ENCODE results near the gene PACSIN2. TPM values are rescaled to one million over a fixed set of nuclear protein-coding genes. Genes with fewer than 3 reads are reported as not detected.
"Not testable (repeated sequence)": the region's sequence is repeated elsewhere in the genome, so short reads cannot be mapped to it uniquely, and the experiment has no call there.

Gene PACSIN2, protein sequence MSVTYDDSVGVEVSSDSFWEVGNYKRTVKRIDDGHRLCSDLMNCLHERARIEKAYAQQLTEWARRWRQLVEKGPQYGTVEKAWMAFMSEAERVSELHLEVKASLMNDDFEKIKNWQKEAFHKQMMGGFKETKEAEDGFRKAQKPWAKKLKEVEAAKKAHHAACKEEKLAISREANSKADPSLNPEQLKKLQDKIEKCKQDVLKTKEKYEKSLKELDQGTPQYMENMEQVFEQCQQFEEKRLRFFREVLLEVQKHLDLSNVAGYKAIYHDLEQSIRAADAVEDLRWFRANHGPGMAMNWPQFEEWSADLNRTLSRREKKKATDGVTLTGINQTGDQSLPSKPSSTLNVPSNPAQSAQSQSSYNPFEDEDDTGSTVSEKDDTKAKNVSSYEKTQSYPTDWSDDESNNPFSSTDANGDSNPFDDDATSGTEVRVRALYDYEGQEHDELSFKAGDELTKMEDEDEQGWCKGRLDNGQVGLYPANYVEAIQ
- total RNA-seq (2014; rRNA removed; shearing (Covaris generic); ENCODE audit: low replicate concordance): 45.4 and 46.2 TPM in 2 replicates

- peak; percentile 99 for DNase-seq
- Histone ChIP-seq H3K36me3 (no peaks in the 10 kb centered on the region), H3K4me3 (peak within 1 kb of the TSS; percentile 75), H3K27me3 (no peaks in the 10 kb centered on the region), H3K9me3 (no peaks in the 10 kb centered on the region)
Measured at GRCh38 chr22:43014869-43015676, at the start of gene PACSIN2. Gene PACSIN2, minus strand, starts transcription at chr22:43015149. Its CDS starts 103,069 bp downstream, at chr22:42912080.

- no peak for DNase-seq
- H3K4me3 ChIP-seq: no peak overlapping the region
- H3K36me3 ChIP-seq: no peaks in the 10 kb centered on the region
- H3K9me3 ChIP-seq: no peaks in the 10 kb centered on the region
- H3K27me3 ChIP-seq: no peaks in the 10 kb centered on the region
Measured at GRCh38 chr22:43060183-43060582, 45.2 kb upstream of the PACSIN2 start.

DNA sequence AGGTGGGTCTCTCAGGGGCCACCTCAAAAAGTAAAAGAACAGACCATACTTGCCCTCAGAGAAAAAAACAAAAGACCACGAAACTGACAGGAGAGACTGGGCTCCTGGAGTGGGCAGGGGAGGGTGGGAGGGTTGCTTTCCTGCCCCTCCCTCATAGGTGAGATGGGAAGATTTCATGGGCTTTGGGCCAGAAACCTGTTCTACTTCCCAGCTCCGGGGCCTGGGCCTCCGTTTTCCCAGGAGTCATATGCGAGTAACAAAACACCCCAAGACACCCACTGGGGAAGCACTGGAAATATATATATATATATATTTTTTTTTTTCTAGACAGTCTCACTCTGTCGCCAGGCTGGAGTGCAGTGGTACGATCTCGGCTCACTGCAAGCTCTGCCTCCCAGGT is 42.7 kb upstream of the PACSIN2 start:
- Histone ChIP-seq H3K4me3 (no peak overlapping the region), H3K36me3 (no peaks in the 10 kb centered on the region), H3K9me3 (no peaks in the 10 kb centered on the region)

DNA sequence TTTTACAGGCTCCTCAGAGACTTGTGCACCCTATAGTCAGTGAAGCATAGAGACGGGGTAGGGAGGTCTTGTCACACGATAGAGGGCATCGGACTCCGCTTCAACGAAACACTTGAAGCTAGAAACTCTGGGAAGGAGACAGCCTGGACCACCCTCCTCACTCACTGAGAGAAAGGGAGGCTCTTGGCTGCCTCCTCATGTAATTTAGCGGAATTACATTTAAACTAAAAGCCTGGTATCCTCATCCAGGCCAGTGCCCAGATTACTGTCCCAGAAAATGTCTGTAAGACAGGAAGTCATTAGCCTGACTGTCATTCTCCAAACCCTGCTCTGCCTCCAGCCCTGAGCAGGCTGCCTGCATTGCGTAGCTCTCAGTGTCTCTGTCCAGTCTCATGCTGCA is 38.2 kb upstream of the PACSIN2 start:
- no peaks in the 10 kb centered on the region for H3K36me3 ChIP-seq
- no peak overlapping the region for H3K4me3 ChIP-seq
- no peaks in the 10 kb centered on the region for H3K9me3 ChIP-seq
- DNase-seq: no peak
- H3K27me3 ChIP-seq: no peaks in the 10 kb centered on the region

More for the DNA sequence above, 42.7 kb upstream of the PACSIN2 start:
- DNase-seq: no peak
- H3K27me3 ChIP-seq: no peaks in the 10 kb centered on the region

- no peak for DNase-seq
- H3K36me3 ChIP-seq: no peaks in the 10 kb centered on the region
- no peak overlapping the region for H3K4me3 ChIP-seq
- H3K9me3 ChIP-seq: no peaks in the 10 kb centered on the region
- no peaks in the 10 kb centered on the region for H3K27me3 ChIP-seq
Measured at GRCh38 chr22:43050995-43051394, 36.0 kb upstream of the PACSIN2 start.

- DNase-seq: no peak
- Histone ChIP-seq H3K9me3 (no peaks in the 10 kb centered on the region), H3K36me3 (no peaks in the 10 kb centered on the region), H3K27me3 (no peaks in the 10 kb centered on the region), H3K4me3 (no peak overlapping the region)
Measured at GRCh38 chr22:43047605-43048004, 32.7 kb upstream of the PACSIN2 start.

DNA sequence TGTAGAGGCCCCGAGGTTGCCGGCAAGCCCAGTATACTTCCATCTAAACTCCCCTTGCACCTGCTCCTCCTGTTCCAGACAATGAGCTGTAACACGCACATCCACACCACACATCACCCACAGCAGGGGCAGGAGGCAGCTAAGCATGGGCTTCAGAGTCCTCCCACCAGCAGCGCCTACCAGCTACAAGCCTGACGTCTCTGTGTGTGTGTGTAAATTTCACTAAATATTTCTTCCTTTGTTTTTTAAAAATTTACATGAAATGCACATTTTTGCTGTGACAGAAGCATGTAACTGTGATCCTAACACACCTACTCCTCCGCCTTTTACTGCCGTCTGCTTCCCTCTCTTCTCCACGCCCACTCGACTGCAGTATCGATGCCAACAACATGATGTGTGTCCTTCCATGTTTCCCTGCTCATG is 29.4 kb upstream of the PACSIN2 start:
- H3K9me3 ChIP-seq: no peaks in the 10 kb centered on the region
- no peak for DNase-seq

DNA sequence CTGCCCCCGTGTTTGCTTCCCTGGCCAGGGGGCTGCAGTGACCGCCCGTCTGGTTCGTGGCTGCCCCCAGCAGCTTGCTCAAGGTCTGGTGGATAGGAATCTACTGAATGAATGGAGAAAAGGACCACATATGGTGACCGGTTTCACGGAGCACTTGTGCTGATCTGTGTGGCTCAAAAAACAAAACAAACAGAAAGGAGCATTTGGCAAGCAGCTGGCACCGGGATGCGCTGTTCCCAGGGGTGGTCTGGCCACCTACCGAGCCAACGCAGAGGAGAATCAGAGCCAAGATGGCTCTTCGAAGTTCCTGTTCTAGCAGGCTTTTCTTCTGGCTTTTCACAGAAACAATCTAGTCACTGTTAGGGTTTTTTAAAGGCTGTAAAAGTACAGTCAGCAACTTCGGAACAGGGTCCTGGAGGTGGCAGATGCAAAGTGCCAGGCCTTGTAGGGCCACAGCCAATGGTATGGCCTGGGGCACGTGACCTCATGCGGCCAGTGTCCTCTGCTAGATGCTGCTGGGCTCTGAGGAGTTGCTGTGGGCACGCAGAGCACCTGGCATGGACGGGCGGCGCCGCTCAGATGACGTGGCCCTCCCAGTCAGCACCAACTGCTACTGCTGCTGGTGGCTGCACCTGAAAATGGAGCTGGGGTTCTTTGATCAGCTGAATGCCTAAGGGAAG is 27.3 kb upstream of the PACSIN2 start:
- H3K4me3 ChIP-seq: no peak overlapping the region
- DNase-seq: peak; percentile 71
- H3K27me3 ChIP-seq: no peaks in the 10 kb centered on the region
- H3K36me3 ChIP-seq: no peaks in the 10 kb centered on the region
- H3K9me3 ChIP-seq: no peaks in the 10 kb centered on the region

More for the DNA sequence above, 29.4 kb upstream of the PACSIN2 start:
- no peaks in the 10 kb centered on the region for H3K27me3 ChIP-seq
- no peak overlapping the region for H3K4me3 ChIP-seq
- no peaks in the 10 kb centered on the region for H3K36me3 ChIP-seq

GRCh38 chr22:43039800-43040199 is 24.9 kb upstream of the PACSIN2 start:
- Histone ChIP-seq H3K9me3 (no peaks in the 10 kb centered on the region), H3K36me3 (no peaks in the 10 kb centered on the region), H3K27me3 (no peaks in the 10 kb centered on the region), H3K4me3 (no peak overlapping the region)
- DNase-seq: no peak

DNA sequence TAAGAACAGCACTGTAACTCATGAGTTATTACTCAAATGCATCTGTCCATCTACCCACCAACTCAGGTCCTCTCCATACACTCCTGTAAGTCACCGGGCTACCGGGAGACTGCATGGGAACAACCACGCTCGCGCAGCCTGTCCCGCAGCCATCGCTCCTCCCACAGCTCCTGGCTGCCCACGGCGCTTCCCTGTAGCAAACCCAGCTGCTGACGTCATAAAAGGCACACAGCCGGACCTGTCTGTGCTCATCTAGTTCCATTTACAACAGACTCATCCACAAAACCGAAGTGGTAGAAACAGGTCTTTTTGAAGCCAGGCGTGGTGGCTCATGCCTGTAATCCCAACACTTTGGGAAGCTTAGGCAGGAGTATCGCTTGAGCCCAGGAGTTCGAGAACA is 23.4 kb upstream of the PACSIN2 start:
- no peak for DNase-seq
- Histone ChIP-seq H3K9me3 (no peaks in the 10 kb centered on the region), H3K27me3 (no peaks in the 10 kb centered on the region), H3K4me3 (no peak overlapping the region), H3K36me3 (no peaks in the 10 kb centered on the region)

DNA sequence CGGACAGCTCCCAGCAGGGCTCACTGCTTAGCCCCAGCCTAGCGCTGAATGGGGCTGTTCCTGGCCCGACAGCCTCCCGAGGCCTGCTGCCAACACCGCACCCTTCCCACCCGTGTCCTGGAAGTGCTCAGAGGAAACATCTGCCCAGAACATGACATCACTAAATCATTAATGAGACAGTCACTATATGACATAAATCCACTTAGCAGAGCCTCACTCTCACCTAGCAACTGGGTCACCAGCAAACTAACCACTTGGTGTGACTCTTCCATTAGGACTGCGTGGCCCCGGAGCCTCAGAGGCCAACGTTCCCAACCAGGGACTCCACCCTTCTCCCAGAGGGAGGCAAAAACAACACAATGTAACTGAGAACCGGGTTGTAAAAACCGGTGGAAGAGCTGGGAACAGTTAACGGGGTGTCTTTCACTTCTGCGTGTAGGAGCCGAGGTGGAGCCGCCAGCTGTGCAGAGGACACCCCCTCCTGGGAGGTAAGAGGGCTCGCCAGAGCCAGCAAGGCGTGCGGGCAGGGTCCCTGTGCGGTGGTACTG is 21.4 kb upstream of the PACSIN2 start:
- Histone ChIP-seq H3K9me3 (no peaks in the 10 kb centered on the region), H3K36me3 (no peaks in the 10 kb centered on the region), H3K27me3 (no peaks in the 10 kb centered on the region), H3K4me3 (no peak overlapping the region)
- DNase-seq: peak; percentile 55

- no peaks in the 10 kb centered on the region for H3K27me3 ChIP-seq
- no peaks in the 10 kb centered on the region for H3K9me3 ChIP-seq
- H3K4me3 ChIP-seq: no peak overlapping the region
- DNase-seq: no peak
- H3K36me3 ChIP-seq: no peaks in the 10 kb centered on the region
Measured at GRCh38 chr22:43035250-43035649, 20.3 kb upstream of the PACSIN2 start.

DNA sequence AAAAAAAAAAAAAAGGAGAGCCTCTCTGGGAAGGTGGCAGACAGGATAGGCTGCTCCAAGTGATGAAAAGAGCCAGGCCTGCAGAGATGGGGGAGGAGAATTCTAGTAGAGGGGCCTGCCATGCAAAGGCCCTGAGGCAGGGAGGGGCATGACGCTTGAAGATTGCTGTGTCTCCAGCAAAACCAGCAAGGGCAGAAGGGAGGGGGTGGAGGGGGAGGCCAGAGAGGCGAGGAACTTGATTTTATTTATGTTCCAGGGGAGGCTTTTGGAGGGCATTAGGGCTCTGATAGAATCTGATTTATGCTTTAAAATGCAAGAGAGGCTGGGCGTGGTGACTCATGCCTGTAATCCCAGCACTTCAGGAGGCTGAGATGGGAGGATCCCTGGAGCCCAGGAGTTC is 16.7 kb upstream of the PACSIN2 start:
- H3K27me3 ChIP-seq: no peaks in the 10 kb centered on the region
- no peaks in the 10 kb centered on the region for H3K36me3 ChIP-seq
- no peak for DNase-seq
- no peak overlapping the region for H3K4me3 ChIP-seq
- no peaks in the 10 kb centered on the region for H3K9me3 ChIP-seq

- H3K27me3 ChIP-seq: no peaks in the 10 kb centered on the region
- no peaks in the 10 kb centered on the region for H3K9me3 ChIP-seq
- H3K4me3 ChIP-seq: no peak overlapping the region
- H3K36me3 ChIP-seq: no peaks in the 10 kb centered on the region
- DNase-seq: no peak
Measured at GRCh38 chr22:43018615-43019014, 3.7 kb upstream of the PACSIN2 start.

GRCh38 chr22:43017525-43018460 is 2.8 kb upstream of the PACSIN2 start:
- Histone ChIP-seq H3K36me3 (no peaks in the 10 kb centered on the region), H3K9me3 (no peaks in the 10 kb centered on the region), H3K27me3 (no peaks in the 10 kb centered on the region), H3K4me3 (no peak overlapping the region)
- DNase-seq: peak; percentile 35

- H3K36me3 ChIP-seq, H3K4me3 ChIP-seq, H3K9me3 ChIP-seq, DNase-seq, H3K27me3 ChIP-seq: not testable (repeated sequence)
Measured at GRCh38 chr22:43016150-43016549, 1.2 kb upstream of the PACSIN2 start.

Measured in MG63 (cell line).